Endothelial cell of umbilical vein (primary cell): ENCODE results near the gene SYNDIG1. TPM values are rescaled to one million over a fixed set of nuclear protein-coding genes. Genes with fewer than 3 reads are reported as not detected.

Experiments used
- BruUV-seq: library from RNA; stranded (reverse); fragments of 400-500 nt; replicated peaks from 2 replicates; lab custom pipeline; 2021; lab: Mats Ljungman, UMichigan
- CTCF ChIA-PET: fragments of 300-600, 350-600 bp; sonication (Branson Sonifier 250); formaldehyde crosslinking; loops from one replicate; lab custom pipeline; 2021; ENCODE audit warnings: antibody characterized with exemption, inconsistent platforms; lab: Charles Lee
- POLR2A ChIA-PET: fragments of 300-600, 350-600 bp; sonication (Branson Sonifier 250); formaldehyde crosslinking; loops from one replicate; lab custom pipeline; 2021; ENCODE audit warnings: antibody characterized with exemption, inconsistent platforms; lab: Charles Lee
- DNase-seq: peaks from one replicate; pipeline ENCODE4 v3.0.0-alpha.2; 2011; ENCODE audit warnings: low read depth, low spot score
- FAIRE-seq: peaks from 2 replicates; lab custom pipeline; 2011; peaks lifted over from hg19 to GRCh38; lab: Jason Lieb, UNC
- H2AFZ ChIP-seq: 2 replicates; pipeline ENCODE4 v1.6.0; 2012; ENCODE audit warnings: low read depth, low read length, control low read depth, inconsistent platforms
- H3K27ac ChIP-seq: 2 replicates; pipeline ENCODE4 v1.5.1; 2011; ENCODE audit warnings: low read depth, mild to moderate bottlenecking, control low read depth, low read length, moderate library complexity; ENCODE audit not compliant: insufficient read depth
- H3K27me3 ChIP-seq, 2 experiments: 2 replicates each; pipeline versions ENCODE4 v1.6.0 to v1.6.1; 2011; ENCODE audit warnings: low read length in 2 of 2, mixed read lengths in 1 of 2; ENCODE audit not compliant: control insufficient read depth in 2 of 2, insufficient read depth in 2 of 2
- H3K36me3 ChIP-seq, 2 experiments: 2 replicates in 1 of 2; 3 replicates in 1 of 2; pipeline ENCODE4 v1.5.1; 2011; ENCODE audit warnings: low read length in 2 of 2, mild to moderate bottlenecking in 1 of 2, moderate library complexity in 1 of 2; ENCODE audit not compliant: control insufficient read depth in 2 of 2, insufficient read depth in 2 of 2; ENCODE audit errors: extremely low read depth in 1 of 2
- H3K4me1 ChIP-seq: 3 replicates; pipeline ENCODE4 v1.5.1; 2011; ENCODE audit warnings: mild to moderate bottlenecking, low read length; ENCODE audit not compliant: control insufficient read depth, insufficient read depth; ENCODE audit errors: extremely low read depth
- H3K4me2 ChIP-seq: 2 replicates; pipeline ENCODE4 v1.6.1; 2011; ENCODE audit warnings: low read length, control low read depth, mixed read lengths; ENCODE audit not compliant: insufficient read depth
- H3K4me3 ChIP-seq, 3 experiments: fragments of 200-600 bp in 1 of 3; sonication (generic), shearing (Covaris generic) in 1 of 3; replicated peaks in 1 of 3; 2 replicates each; pipeline ENCODE4 v1.5.1; 2011 to 2016; ENCODE audit warnings: control low read depth in 3 of 3, low read length in 3 of 3, mild to moderate bottlenecking in 2 of 3, inconsistent platforms in 1 of 3, low read depth in 1 of 3, moderate library complexity in 1 of 3; ENCODE audit not compliant: insufficient read depth in 1 of 3
- H3K79me2 ChIP-seq: 2 replicates; pipeline ENCODE4 v1.6.0; 2012; ENCODE audit warnings: low read length, inconsistent platforms; ENCODE audit not compliant: control insufficient read depth, insufficient read depth
- H3K9ac ChIP-seq: replicated peaks from 2 replicates; pipeline ENCODE3; 2011; ENCODE audit warnings: low read length, control low read depth; ENCODE audit not compliant: insufficient read depth; ENCODE audit errors: extremely low read depth
- H3K9me1 ChIP-seq: replicated peaks from 3 replicates; pipeline ENCODE4 v1.6.0; 2011; ENCODE audit warnings: mild to moderate bottlenecking, low read length; ENCODE audit not compliant: control insufficient read depth, insufficient read depth; ENCODE audit errors: extremely low read depth
- H3K9me3 ChIP-seq: replicated peaks from 2 replicates; pipeline ENCODE4 v1.5.1; 2012; ENCODE audit warnings: low read length, inconsistent platforms; ENCODE audit not compliant: control insufficient read depth, insufficient read depth
- H4K20me1 ChIP-seq: replicated peaks from 2 replicates; pipeline ENCODE3; 2011; ENCODE audit warnings: mild to moderate bottlenecking, low read length; ENCODE audit not compliant: control insufficient read depth, insufficient read depth; ENCODE audit errors: extremely low read depth
- CTCF ChIP-seq, 2 donors: IDR thresholded peaks; 1 replicate in 1 of 2; 2 replicates in 1 of 2; pipeline ENCODE4 v1.5.1; 2011; ENCODE audit warnings: low read length in 2 of 2, mild to moderate bottlenecking in 2 of 2, moderate library complexity in 2 of 2, control low read depth in 1 of 2, inconsistent platforms in 1 of 2, low read depth in 1 of 2; ENCODE audit not compliant: insufficient read depth in 1 of 2; ENCODE audit errors: extremely low read depth in 1 of 2
- GATA2 ChIP-seq: IDR thresholded peaks from 2 replicates; pipeline ENCODE4 v1.7.0; 2011; ENCODE audit warnings: low read depth, mild to moderate bottlenecking, moderate library complexity, mixed read lengths, low read length; ENCODE audit not compliant: insufficient read length, insufficient read depth
- JUN ChIP-seq: IDR thresholded peaks from 2 replicates; pipeline ENCODE4 v1.6.1; 2011; ENCODE audit warnings: borderline replicate concordance, low read depth; ENCODE audit not compliant: insufficient read length, insufficient read depth
- MYC ChIP-seq: IDR thresholded peaks from one replicate; pipeline ENCODE4 v1.6.1; 2011; ENCODE audit warnings: mild to moderate bottlenecking, low read depth, low read length
- POLR2A ChIP-seq: IDR thresholded peaks from 2 replicates; pipeline ENCODE4 v1.6.1; 2012; ENCODE audit warnings: low read depth, mild to moderate bottlenecking, control low read depth, low read length
- dilution Hi-C: fragments of 300-500 bp; cut with MboI; formaldehyde crosslinking; loops from one replicate; pipeline ENCODE4 v1.15.0; 2019; ENCODE audit warnings: low sequenced_read_pairs; ENCODE audit not compliant: extremely low pct_ligation_motif_present
- intact Hi-C: fragments of 100-400 bp; cut with micrococcal nuclease; formaldehyde crosslinking; loops from one replicate; pipeline ENCODE4 v1.10.0; 2022
- polyA plus RNA-seq, 4 experiments: library from polyadenylated mRNA; depleted of rRNA in 3 of 4; stranded (reverse) in 3 of 4; unstranded in 1 of 4; fragments of >200 nt; gene quantifications; 2 replicates each; pipeline versions ENCODE4 v1.2.1 to v1.2.3, GENCODE V29; 2011 to 2012; ENCODE audit warnings: missing spikeins in 1 of 4
- total RNA-seq: library from RNA; stranded (reverse); gene quantifications from 2 replicates; pipeline ENCODE4 v1.2.3, GENCODE V29; 2021
- TF ChIP-seq, protein P1 (sequence below): IDR thresholded peaks from 2 replicates; pipeline ENCODE4 v1.6.1; 2011; ENCODE audit not compliant: insufficient read depth, insufficient read length

Gene SYNDIG1
- total and polyA plus RNA-seq, 2 donors (not counting 3 experiments of a cell fraction or from before 2014, with no cell fraction given) = not detected

- Histone ChIP-seq H3K9me1 (no peaks in the 10 kb centered on the region), H3K27me3 (no peaks in the 10 kb centered on the region), H3K27ac (no peak overlapping the region), H2AFZ (no peak overlapping the region), H4K20me1 (no peaks in the 10 kb centered on the region), H3K79me2 (no peaks in the 10 kb centered on the region), H3K4me3 (no peak overlapping the region), H3K4me2 (no peak overlapping the region), H3K9ac (no peak overlapping the region), H3K36me3 (no peaks in the 10 kb centered on the region), H3K4me1 (no peaks in the 10 kb centered on the region), H3K9me3 (no peaks in the 10 kb centered on the region)
- dilution Hi-C loops (no loop called here), intact Hi-C loops (no loop called here)
- DNase-seq (no peak), FAIRE-seq (no peak)
- ChIA-PET POLR2A (no interaction called here), CTCF (no interaction called here)
- BruUV-seq = no TSS peak
- TF ChIP-seq, protein P1, sequence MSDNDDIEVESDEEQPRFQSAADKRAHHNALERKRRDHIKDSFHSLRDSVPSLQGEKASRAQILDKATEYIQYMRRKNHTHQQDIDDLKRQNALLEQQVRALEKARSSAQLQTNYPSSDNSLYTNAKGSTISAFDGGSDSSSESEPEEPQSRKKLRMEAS = no peak
- TF ChIP-seq POLR2A (no peak), MYC (no peak), GATA2 (no peak), CTCF (IDR thresholded peaks at IDR 0.05; ENCODE audit: extremely low read depth in 1 of 2, insufficient read depth in 1 of 2, low read depth in 1 of 2, low read length in 2 of 2) (no peak), JUN (no peak)
Measured at GRCh38 chr20:24443436-24443835, 26.0 kb upstream of the SYNDIG1 start.
